HEK293T (cell line): ENCODE results near the gene ACMSD.

ENCODE experiments used
- CTCF ChIA-PET: fragments of 350-600 bp; formaldehyde crosslinking; extraction: SDS; loops from one replicate; lab custom pipeline; 2021; ENCODE audit warnings: antibody characterized with exemption, inconsistent platforms; lab: Yijun Ruan, JAX
- POLR2A ChIA-PET: fragments of 350-600 bp; formaldehyde crosslinking; extraction: SDS; loops from one replicate; lab custom pipeline; 2020; ENCODE audit warnings: antibody characterized with exemption, inconsistent platforms; lab: Yijun Ruan, JAX
- DNase-seq: peaks from one replicate; pipeline ENCODE4 v3.0.0; 2012; ENCODE audit warnings: mixed read lengths; ENCODE audit errors: extremely low spot score
- ARNT ChIP-seq: fragments of 450-650 bp; IDR thresholded peaks from 2 replicates; pipeline ENCODE4 v1.6.1; 2017; ENCODE audit warnings: mild to moderate bottlenecking
- BHLHE40 ChIP-seq: fragments of 450-650 bp; IDR thresholded peaks from 2 replicates; pipeline ENCODE4 v1.6.1; 2016; ENCODE audit warnings: mild to moderate bottlenecking, moderate library complexity, borderline replicate concordance
- CTBP1 ChIP-seq: fragments of 450-650 bp; IDR thresholded peaks from 2 replicates; pipeline ENCODE4 v1.6.1; 2016; ENCODE audit warnings: borderline replicate concordance
- ELF4 ChIP-seq: fragments of 450-650 bp; IDR thresholded peaks from 2 replicates; pipeline ENCODE4 v1.6.1; 2017; ENCODE audit warnings: antibody characterized with exemption
- FOXA1 ChIP-seq: fragments of 450-650 bp; IDR thresholded peaks from 2 replicates; pipeline ENCODE4 v1.6.1; 2016; ENCODE audit warnings: mild to moderate bottlenecking
- FOXK2 ChIP-seq: fragments of 450-650 bp; IDR thresholded peaks from 2 replicates; pipeline ENCODE4 v1.6.1; 2016; ENCODE audit warnings: mild to moderate bottlenecking
- FOXM1 ChIP-seq: fragments of 450-650 bp; IDR thresholded peaks from 2 replicates; pipeline ENCODE4 v1.6.1; 2017; ENCODE audit warnings: mild to moderate bottlenecking, borderline replicate concordance
- HDGF ChIP-seq: fragments of 450-650 bp; IDR thresholded peaks from 2 replicates; pipeline ENCODE4 v1.6.1; 2017; ENCODE audit warnings: antibody characterized with exemption, borderline replicate concordance
- L3MBTL2 ChIP-seq: fragments of 450-650 bp; conservative IDR thresholded peaks from 2 replicates; pipeline ENCODE4 v1.6.1; 2016; ENCODE audit warnings: mild to moderate bottlenecking
- LEF1 ChIP-seq: fragments of 450-650 bp; IDR thresholded peaks from 2 replicates; pipeline ENCODE4 v1.6.1; 2017; ENCODE audit warnings: mild to moderate bottlenecking, borderline replicate concordance
- NFRKB ChIP-seq: fragments of 450-650 bp; IDR thresholded peaks from 2 replicates; pipeline ENCODE4 v1.6.1; 2016; ENCODE audit warnings: mild to moderate bottlenecking, moderate library complexity
- SP1 ChIP-seq: fragments of 450-650 bp; IDR thresholded peaks from 2 replicates; pipeline ENCODE4 v1.6.1; 2017
- SUZ12 ChIP-seq: fragments of 450-650 bp; IDR thresholded peaks from 2 replicates; pipeline ENCODE4 v1.6.1; 2016; ENCODE audit warnings: mild to moderate bottlenecking
- TARDBP ChIP-seq: fragments of 450-650 bp; IDR thresholded peaks from 2 replicates; pipeline ENCODE4 v1.6.1; 2016
- ZNF384 ChIP-seq: fragments of 450-650 bp; IDR thresholded peaks from 2 replicates; pipeline ENCODE4 v1.6.1; 2016
- TF ChIP-seq, protein P1 (sequence below): fragments of 450-650 bp; IDR thresholded peaks from 2 replicates; pipeline ENCODE4 v1.6.1; 2016

ACMSD gene

DNA sequence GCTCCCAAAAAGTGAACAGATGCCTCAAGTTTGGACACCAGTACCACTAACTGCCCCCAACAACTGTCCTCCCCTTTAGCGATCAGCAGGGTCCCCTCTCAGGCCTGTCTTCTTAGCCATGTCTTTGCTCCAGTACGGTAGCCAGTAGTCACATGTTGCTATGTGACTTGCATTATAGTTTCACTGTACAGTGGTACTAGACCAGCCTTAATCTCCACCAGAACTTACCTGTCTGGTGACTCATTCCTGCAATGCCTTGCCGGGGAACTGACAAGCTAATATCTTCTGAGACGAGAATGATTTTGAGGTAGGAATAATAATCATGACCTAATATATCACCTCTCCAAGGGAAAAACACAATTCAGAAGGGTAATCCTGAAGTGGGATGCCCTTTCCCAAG, 23.7 kb downstream of the ACMSD start:
- no peak for TF ChIP-seq CTBP1
- no peak for TF ChIP-seq FOXM1
- TF ChIP-seq FOXA1, result no peak
- TF ChIP-seq, protein P1, sequence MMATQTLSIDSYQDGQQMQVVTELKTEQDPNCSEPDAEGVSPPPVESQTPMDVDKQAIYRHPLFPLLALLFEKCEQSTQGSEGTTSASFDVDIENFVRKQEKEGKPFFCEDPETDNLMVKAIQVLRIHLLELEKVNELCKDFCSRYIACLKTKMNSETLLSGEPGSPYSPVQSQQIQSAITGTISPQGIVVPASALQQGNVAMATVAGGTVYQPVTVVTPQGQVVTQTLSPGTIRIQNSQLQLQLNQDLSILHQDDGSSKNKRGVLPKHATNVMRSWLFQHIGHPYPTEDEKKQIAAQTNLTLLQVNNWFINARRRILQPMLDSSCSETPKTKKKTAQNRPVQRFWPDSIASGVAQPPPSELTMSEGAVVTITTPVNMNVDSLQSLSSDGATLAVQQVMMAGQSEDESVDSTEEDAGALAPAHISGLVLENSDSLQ, result no peak
- TF ChIP-seq ARNT, result no peak
- TF ChIP-seq SP1, result no peak
- TF ChIP-seq ELF4, result no peak
- no peak for TF ChIP-seq ZNF384
- TF ChIP-seq SUZ12, result no peak
- TF ChIP-seq BHLHE40, result no peak
- no peak for TF ChIP-seq TARDBP
- no peak for TF ChIP-seq L3MBTL2
- CTCF ChIA-PET, result no interaction called here

DNA sequence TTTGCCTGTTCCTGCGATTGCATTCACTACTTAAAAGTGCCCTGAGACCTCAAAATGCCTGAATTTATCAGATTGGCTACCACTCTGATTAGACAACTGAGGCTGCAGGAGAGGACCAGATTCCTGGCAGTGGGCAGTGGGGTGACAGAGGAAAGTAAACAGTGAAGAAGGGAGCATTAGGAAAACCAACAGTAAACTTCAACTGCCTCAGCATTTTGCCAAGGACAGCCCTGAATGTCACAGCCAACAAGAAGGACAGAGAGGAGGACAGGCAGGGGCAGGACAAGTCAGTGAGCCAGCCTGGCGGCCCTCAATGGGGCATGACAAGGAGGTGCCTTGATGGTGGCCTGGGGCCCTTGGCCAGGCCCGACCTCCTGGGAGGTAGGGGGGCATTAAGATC, 24.3 kb downstream of the ACMSD start:
- POLR2A ChIA-PET, result no interaction called here

More for the DNA sequence above, 23.7 kb downstream of the ACMSD start:
- no peak for DNase-seq
- POLR2A ChIA-PET, result no interaction called here

DNA sequence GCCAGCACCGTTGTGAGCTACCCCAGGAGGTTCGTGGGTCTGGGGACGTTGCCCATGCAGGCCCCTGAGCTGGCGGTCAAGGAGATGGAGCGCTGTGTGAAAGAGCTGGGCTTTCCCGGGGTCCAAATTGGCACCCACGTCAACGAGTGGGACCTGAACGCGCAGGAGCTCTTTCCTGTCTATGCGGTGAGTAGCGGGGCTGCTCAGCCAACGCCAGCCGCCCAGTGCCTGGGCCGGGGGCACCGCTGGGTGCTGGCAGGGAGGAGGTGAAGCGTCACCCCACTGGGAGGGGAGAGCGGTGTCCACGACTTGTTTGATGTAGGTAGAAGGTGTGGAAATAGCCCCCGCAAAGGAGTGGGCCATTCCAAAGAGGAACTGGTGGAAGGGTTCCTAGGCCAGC, 25.0 kb downstream of the ACMSD start:
- POLR2A ChIA-PET, result no interaction called here
- no peak for DNase-seq
- CTCF ChIA-PET, result no interaction called here
- TF ChIP-seq FOXM1, result no peak
- no peak for TF ChIP-seq ZNF384
- no peak for TF ChIP-seq SUZ12
- no peak for TF ChIP-seq LEF1
- TF ChIP-seq, protein P1, result no peak
- TF ChIP-seq ELF4, result no peak
- TF ChIP-seq HDGF, result no peak
- TF ChIP-seq FOXK2, result no peak
- TF ChIP-seq CTBP1, result no peak
- no peak for TF ChIP-seq FOXA1
- TF ChIP-seq L3MBTL2, result no peak
- TF ChIP-seq SP1, result no peak
- no peak for TF ChIP-seq NFRKB
- no peak for TF ChIP-seq ARNT
- TF ChIP-seq BHLHE40, result no peak

More for the DNA sequence above, 24.3 kb downstream of the ACMSD start:
- CTCF ChIA-PET, result no interaction called here
- TF ChIP-seq CTBP1 (no peak), LEF1 (no peak), SUZ12 (no peak), ELF4 (no peak)
- DNase-seq, result no peak

DNA sequence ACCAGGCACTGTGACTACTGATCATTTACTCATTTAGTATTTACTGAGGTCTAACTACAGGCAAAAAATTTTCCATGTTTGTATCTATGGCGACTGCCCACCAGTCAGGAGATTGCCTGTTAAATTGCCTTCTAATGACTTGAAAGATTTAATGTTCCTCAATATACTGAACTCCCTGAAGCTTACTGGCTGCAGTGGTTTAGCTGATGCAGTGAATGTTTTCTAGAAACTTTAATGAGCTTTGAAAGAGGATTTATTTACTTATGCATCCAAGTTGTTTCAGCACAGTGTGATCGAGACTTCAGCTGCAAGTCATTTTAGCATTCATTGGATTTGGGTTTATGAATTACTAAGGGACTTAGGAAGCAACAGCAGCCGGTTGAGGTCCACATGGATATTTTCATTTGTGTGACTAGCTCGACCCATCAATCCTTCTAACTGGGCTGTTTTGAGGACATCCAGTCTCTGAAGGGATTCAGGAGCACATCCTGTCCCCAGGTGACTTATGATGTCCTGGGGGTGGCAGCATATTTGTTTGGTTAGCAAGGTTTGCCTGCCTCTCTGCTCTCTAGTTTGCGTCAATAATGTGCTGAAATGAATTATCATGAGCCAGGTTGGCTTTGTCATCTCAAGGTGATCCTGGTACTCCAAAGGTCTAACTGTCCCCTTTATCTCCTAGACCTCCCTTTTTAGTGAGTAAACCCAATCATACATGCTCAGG, 26.8 kb downstream of the ACMSD start:
- POLR2A ChIA-PET, result no interaction called here
- DNase-seq, result no peak
- CTCF ChIA-PET, result no interaction called here

DNA sequence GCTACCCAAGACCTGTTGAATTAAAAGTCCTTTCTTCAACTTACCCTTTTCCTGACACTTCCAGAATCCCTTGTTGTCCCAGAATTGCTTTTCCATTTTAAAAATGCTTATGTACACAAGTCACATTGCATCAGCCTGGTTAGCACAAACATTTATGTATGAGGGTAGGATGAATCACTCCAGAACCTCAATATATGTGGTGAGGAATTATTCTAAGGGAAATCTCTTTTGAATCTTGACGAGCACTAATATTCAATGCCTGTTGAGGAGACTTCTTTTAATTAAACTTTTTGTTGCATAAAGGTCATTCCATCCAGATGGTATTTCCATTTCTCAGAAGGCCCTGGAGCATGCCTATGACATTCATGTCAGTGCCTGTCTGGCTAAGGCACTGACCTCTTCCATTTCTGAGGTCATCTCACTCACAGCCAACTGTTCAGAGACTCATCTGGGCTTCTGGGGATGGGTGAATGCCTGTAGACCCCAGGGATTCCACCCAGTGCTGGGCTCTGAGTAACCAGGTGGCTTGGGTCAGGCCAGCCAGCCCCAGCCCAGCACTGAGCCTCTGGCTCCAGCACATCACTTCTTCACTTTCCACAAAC, 28.2 kb downstream of the ACMSD start:
- ChIA-PET CTCF (no interaction called here), POLR2A (no interaction called here)
- no peak for TF ChIP-seq BHLHE40
- no peak for TF ChIP-seq FOXK2
- no peak for TF ChIP-seq L3MBTL2
- no peak for TF ChIP-seq NFRKB
- TF ChIP-seq, protein P1, result no peak
- TF ChIP-seq TARDBP, result no peak
- no peak for TF ChIP-seq HDGF
- TF ChIP-seq SP1, result no peak
- no peak for TF ChIP-seq SUZ12
- no peak for TF ChIP-seq FOXM1
- no peak for DNase-seq

More for the DNA sequence above, 26.8 kb downstream of the ACMSD start:
- TF ChIP-seq, protein P1, result no peak
- TF ChIP-seq SP1 (no peak), FOXM1 (no peak), BHLHE40 (no peak), HDGF (no peak)
